HG03457 (cell line): ENCODE measurements around the gene AFAP1L1.

Source experiments
- ATAC-seq: cut with Tn5 transposase; IDR thresholded peaks from one replicate; pipeline ENCODE4 v1.9.1; 2021; ENCODE audit warnings: moderate number of reproducible peaks; ENCODE audit not compliant: unreplicated experiment

The AFAP1L1 gene

GRCh38 chr5:149367972-149368645 is 96.5 kb downstream of the AFAP1L1 start:
- ATAC-seq, result no peak

GRCh38 chr5:149370878-149371277 is 99.2 kb downstream of the AFAP1L1 start:
- ATAC-seq, result no peak

GRCh38 chr5:149371296-149371962 is 99.8 kb downstream of the AFAP1L1 start:
- peak; percentile 79 for ATAC-seq

- ATAC-seq, result no peak
These were observed 100.6 kb downstream of the AFAP1L1 start for GRCh38 chr5:149372076-149372795.

- no peak for ATAC-seq
These were observed 101.3 kb downstream of the AFAP1L1 start for GRCh38 chr5:149372932-149373331.

GRCh38 chr5:149374303-149374702 is 102.6 kb downstream of the AFAP1L1 start:
- no peak for ATAC-seq

GRCh38 chr5:149374801-149375200 is 103.1 kb downstream of the AFAP1L1 start:
- ATAC-seq, result no peak

GRCh38 chr5:149375434-149375833 is 103.8 kb downstream of the AFAP1L1 start:
- no peak for ATAC-seq

GRCh38 chr5:149376104-149376503 is 104.4 kb downstream of the AFAP1L1 start:
- ATAC-seq, result no peak

- no peak for ATAC-seq
These were observed 105.2 kb downstream of the AFAP1L1 start for GRCh38 chr5:149376711-149377447.

- no peak for ATAC-seq
These were observed 106.7 kb downstream of the AFAP1L1 start for GRCh38 chr5:149378241-149378820.

GRCh38 chr5:149379177-149379761 is 107.6 kb downstream of the AFAP1L1 start, which contains the start of gene IL17B:
Gene IL17B (minus strand): TSS chr5:149379292. CDS start chr5:149379225, 67 bp downstream.
- no peak for ATAC-seq

GRCh38 chr5:149379818-149380374 is 108.2 kb downstream of the AFAP1L1 start:
- ATAC-seq, result no peak

GRCh38 chr5:149380466-149381121 is 108.9 kb downstream of the AFAP1L1 start:
- no peak for ATAC-seq

GRCh38 chr5:149381261-149381985 is 109.8 kb downstream of the AFAP1L1 start:
- ATAC-seq, result no peak

- no peak for ATAC-seq
These were observed 110.3 kb downstream of the AFAP1L1 start for GRCh38 chr5:149381986-149382338.

- no peak for ATAC-seq
These were observed 111.0 kb downstream of the AFAP1L1 start for GRCh38 chr5:149382517-149383220.

GRCh38 chr5:149383399-149383798 is 111.7 kb downstream of the AFAP1L1 start:
- no peak for ATAC-seq
